Esophagus squamous epithelium (tissue), 5 donors: ENCODE data around the gene RABAC1. TPM values are rescaled to one million over a fixed set of nuclear protein-coding genes. Genes with fewer than 3 reads are reported as not detected.

ENCODE experiments used
- DNase-seq: peaks from one replicate; lab custom pipeline; 2025; lab: John Stamatoyannopoulos, UW
- H3K27ac ChIP-seq, 4 donors: fragments of 200-600 bp; sonication (generic); one replicate each; pipeline ENCODE4 v1.5.1; 2016 to 2019; ENCODE audit warnings: mild to moderate bottlenecking in 1 of 4
- H3K27me3 ChIP-seq, 4 donors: fragments of 200-600 bp; sonication (generic); 1 replicate in 3 of 4; 2 replicates in 1 of 4; pipeline versions ENCODE4 v1.5.1 to v1.6.0; 2017 to 2021; ENCODE audit warnings: antibody characterized with exemption in 1 of 4
- H3K36me3 ChIP-seq, 3 donors: fragments of 200-600 bp; sonication (generic); one replicate each; pipeline ENCODE4 v1.5.1; 2016 to 2019
- H3K4me1 ChIP-seq, 3 donors: fragments of 200-600 bp; sonication (generic); one replicate each; pipeline ENCODE4 v1.5.1; 2017 to 2019
- H3K4me3 ChIP-seq, 4 donors: fragments of 200-600 bp; sonication (generic); 1 replicate in 3 of 4; 2 replicates in 1 of 4; pipeline ENCODE4 v1.5.1; 2016 to 2019; ENCODE audit warnings: mild to moderate bottlenecking in 2 of 4, moderate library complexity in 1 of 4
- H3K9me3 ChIP-seq, 3 donors: fragments of 200-600 bp; sonication (generic); one replicate each; pipeline ENCODE4 v1.5.1; 2016 to 2019
- POLR2A ChIP-seq, 4 donors: fragments of 450-650 bp; IDR thresholded peaks; one replicate each; pipeline ENCODE4 v1.6.1; 2017; ENCODE audit warnings: antibody characterized with exemption in 4 of 4, mild to moderate bottlenecking in 4 of 4, moderate library complexity in 3 of 4
- WGBS, 2 donors: methylation state at CpG; one replicate each; pipeline ENCODE4 v1.1.5; 2018; 5-methylcytosine and 5-hydroxymethylcytosine counted together
- intact Hi-C: fragments of 100-400 bp; cut with DNase I; formaldehyde crosslinking; loops from one replicate; pipeline ENCODE4 v1.15.0; 2022
- total RNA-seq, 4 donors: library from RNA; depleted of rRNA; stranded (reverse); fragments of >200 nt; gene quantifications; one replicate each; pipeline ENCODE4 v1.1.0, GENCODE V29; 2016
- TF ChIP-seq, protein P1 (sequence below), 6 experiments: fragments of 450-650 bp in 4 of 6; fragments of 200-600 bp in 2 of 6; sonication (generic) in 2 of 6; IDR thresholded peaks; one replicate each; pipeline ENCODE4 v1.5.1; 2016 to 2019; ENCODE audit warnings: antibody characterized with exemption in 6 of 6, mild to moderate bottlenecking in 4 of 6, moderate library complexity in 4 of 6
- donor health status: DM: yes; HTN: yes; CAD: no.

Gene RABAC1, protein sequence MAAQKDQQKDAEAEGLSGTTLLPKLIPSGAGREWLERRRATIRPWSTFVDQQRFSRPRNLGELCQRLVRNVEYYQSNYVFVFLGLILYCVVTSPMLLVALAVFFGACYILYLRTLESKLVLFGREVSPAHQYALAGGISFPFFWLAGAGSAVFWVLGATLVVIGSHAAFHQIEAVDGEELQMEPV
- 100 to 1,000 TPM in 3 of 4 donors, 10 to 100 TPM in 1; 47.4 to 113 (median 103) TPM for total RNA-seq

- peaks cover 0 to 2% (median 0%) of the 10 kb centered on the region in 4 donors for H3K27me3 ChIP-seq
- peak; percentile 40 for DNase-seq
- H3K4me3 ChIP-seq = peak within 1 kb of the TSS; percentile 82 to 95 (median 86)
- peaks cover 0 to 24% (median 8%) of the 10 kb centered on the region in 3 donors for H3K36me3 ChIP-seq
- peaks cover 11 to 26% (median 11%) of the 10 kb centered on the region in 3 donors for H3K4me1 ChIP-seq
- peak within 1 kb of the TSS; percentile 92 to 98 (median 94) for H3K27ac ChIP-seq
- intact Hi-C loops = loop anchor here (10.0 kb wide), 1 partner anchor 85 kb away; the partner anchor contains the start of gene CD79A
- WGBS, 2 donors = 15 to 17% methylated on average over 11 to 12 of the region's 46 CpGs
- peak in 1 of 4 donors; percentile 35 for TF ChIP-seq POLR2A (IDR thresholded peaks at IDR 0.05)
- TF ChIP-seq, protein P1, sequence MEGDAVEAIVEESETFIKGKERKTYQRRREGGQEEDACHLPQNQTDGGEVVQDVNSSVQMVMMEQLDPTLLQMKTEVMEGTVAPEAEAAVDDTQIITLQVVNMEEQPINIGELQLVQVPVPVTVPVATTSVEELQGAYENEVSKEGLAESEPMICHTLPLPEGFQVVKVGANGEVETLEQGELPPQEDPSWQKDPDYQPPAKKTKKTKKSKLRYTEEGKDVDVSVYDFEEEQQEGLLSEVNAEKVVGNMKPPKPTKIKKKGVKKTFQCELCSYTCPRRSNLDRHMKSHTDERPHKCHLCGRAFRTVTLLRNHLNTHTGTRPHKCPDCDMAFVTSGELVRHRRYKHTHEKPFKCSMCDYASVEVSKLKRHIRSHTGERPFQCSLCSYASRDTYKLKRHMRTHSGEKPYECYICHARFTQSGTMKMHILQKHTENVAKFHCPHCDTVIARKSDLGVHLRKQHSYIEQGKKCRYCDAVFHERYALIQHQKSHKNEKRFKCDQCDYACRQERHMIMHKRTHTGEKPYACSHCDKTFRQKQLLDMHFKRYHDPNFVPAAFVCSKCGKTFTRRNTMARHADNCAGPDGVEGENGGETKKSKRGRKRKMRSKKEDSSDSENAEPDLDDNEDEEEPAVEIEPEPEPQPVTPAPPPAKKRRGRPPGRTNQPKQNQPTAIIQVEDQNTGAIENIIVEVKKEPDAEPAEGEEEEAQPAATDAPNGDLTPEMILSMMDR (IDR thresholded peaks at IDR 0.05) = peak in 3 of 6 experiments; percentile 7 to 31 (median 11)
- no peaks in the 10 kb centered on the region for H3K9me3 ChIP-seq
Observed at GRCh38 chr19:41959056-41960053, at the start of gene RABAC1. RABAC1 (minus strand) TSS chr19:41959321; CDS start chr19:41959292, 29 bp downstream.

DNA sequence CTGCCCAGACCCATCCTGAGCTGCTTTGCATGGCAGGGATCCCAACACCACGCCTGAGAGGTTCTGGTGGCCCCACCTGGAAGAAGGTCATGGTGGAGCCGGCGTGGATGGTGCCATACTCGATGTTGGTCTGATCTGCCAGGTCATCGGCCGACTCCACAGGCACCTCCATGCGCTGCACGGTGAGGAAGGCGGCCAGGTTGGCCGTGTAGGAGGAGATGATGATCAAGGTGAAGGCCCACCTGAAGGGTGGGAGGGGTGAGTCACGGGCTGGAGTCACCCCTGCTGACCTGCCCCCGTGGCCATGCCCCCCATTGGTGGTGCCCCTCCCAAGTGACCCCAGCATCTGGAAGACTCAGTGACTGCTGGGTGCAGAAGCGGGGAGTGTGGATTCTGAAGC, 47.4 kb upstream of the RABAC1 start:
- TF ChIP-seq, protein P1 (IDR thresholded peaks at IDR 0.05) = no peak
- TF ChIP-seq POLR2A (IDR thresholded peaks at IDR 0.05) = no peak
- Histone ChIP-seq H3K9me3 (no peaks in the 10 kb centered on the region), H3K36me3 (no peaks in the 10 kb centered on the region), H3K4me1 (no peaks in the 10 kb centered on the region), H3K4me3 (no peak overlapping the region), H3K27ac (no peak overlapping the region), H3K27me3 (peaks cover 0 to 41% (median 0%) of the 10 kb centered on the region in 4 donors)
- DNase-seq = no peak
- 80 to 83% methylated on average over 1 to 10 of the region's 13 CpGs for WGBS, 2 donors
- intact Hi-C loops = no loop called here

DNA sequence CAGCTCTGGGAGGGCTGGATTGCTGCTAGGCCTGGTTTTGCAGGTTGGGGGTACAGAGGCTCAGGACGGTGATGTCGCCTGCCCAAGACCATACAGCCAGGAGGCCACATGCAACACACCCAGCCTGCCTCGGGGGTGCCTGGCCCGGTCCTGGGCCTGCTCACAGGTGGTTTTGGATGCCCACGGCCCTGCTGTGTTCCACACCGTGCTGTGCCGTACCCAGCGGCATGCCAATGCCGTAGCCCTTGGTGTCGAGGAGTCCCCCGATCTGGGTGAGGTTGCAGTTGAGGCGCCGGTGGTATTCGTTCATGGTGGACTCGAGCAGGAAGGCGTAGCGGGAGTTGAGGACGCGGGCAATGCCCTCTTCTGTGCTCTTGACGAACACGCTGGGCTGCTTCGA, 46.4 kb upstream of the RABAC1 start:
- H3K4me1 ChIP-seq = no peaks in the 10 kb centered on the region
- WGBS, 2 donors = 40 to 94% methylated on average over 1 to 14 of the region's 22 CpGs
- no peak overlapping the region for H3K27ac ChIP-seq
- no peak for TF ChIP-seq POLR2A (IDR thresholded peaks at IDR 0.05)
- TF ChIP-seq, protein P1 (IDR thresholded peaks at IDR 0.05) = no peak
- peaks cover 0 to 51% (median 0%) of the 10 kb centered on the region in 4 donors for H3K27me3 ChIP-seq
- no peak overlapping the region for H3K4me3 ChIP-seq
- DNase-seq = no peak
- no peaks in the 10 kb centered on the region for H3K36me3 ChIP-seq
- no peaks in the 10 kb centered on the region for H3K9me3 ChIP-seq
- intact Hi-C loops = no loop called here

- intact Hi-C loops = no loop called here
- Histone ChIP-seq H3K36me3 (no peaks in the 10 kb centered on the region), H3K4me3 (no peak overlapping the region), H3K27ac (no peak overlapping the region), H3K9me3 (no peaks in the 10 kb centered on the region), H3K27me3 (peaks cover 0 to 69% (median 2%) of the 10 kb centered on the region in 4 donors), H3K4me1 (peaks cover 0 to 5% (median 2%) of the 10 kb centered on the region in 3 donors)
- TF ChIP-seq, protein P1 (IDR thresholded peaks at IDR 0.05) = no peak
- no peak for TF ChIP-seq POLR2A (IDR thresholded peaks at IDR 0.05)
- no peak for DNase-seq
- 66 to 81% methylated on average over 8 to 14 of the region's 21 CpGs for WGBS, 2 donors
Observed at GRCh38 chr19:42003506-42004294, 44.6 kb upstream of the RABAC1 start.
